Coronary artery (tissue), 2 donors: ENCODE results near the gene GNAO1.

Source experiments
- DNase-seq: peaks from one replicate; pipeline ENCODE4 v3.0.0-alpha.2; 2017; ENCODE audit warnings: low spot score
- H3K27ac ChIP-seq, 2 donors: fragments of 200-600 bp; sonication (generic); one replicate each; pipeline ENCODE4 v1.5.1; 2016 to 2019
- H3K4me3 ChIP-seq: fragments of 200-600 bp; sonication (generic); 2 replicates; pipeline ENCODE4 v1.5.1; 2016; ENCODE audit warnings: mild to moderate bottlenecking, moderate library complexity
- TF ChIP-seq, protein P1 (sequence below): fragments of 200-600 bp; sonication (generic); IDR thresholded peaks from one replicate; pipeline ENCODE4 v1.5.1; 2019; ENCODE audit warnings: antibody characterized with exemption

The GNAO1 gene

DNA sequence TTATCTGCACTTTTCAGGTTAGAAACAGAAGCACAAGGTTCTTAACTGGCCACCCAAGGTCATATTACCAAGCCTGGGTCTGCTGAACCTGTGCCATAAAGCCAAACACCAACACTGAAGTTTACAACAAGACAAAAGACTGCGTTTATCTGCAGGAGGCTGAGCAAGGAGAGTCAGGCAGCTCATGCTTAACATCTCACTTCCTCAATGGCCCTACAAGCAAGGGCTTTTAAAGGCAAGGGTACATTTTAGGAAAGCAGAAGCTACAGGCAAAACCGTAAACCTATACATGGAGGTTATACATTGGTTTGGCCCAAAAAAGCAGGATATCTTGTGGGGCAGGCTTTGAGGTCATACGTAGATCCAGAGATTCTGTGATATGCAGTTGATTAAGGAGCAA, 91.2 kb downstream of the GNAO1 start:
- TF ChIP-seq, protein P1, sequence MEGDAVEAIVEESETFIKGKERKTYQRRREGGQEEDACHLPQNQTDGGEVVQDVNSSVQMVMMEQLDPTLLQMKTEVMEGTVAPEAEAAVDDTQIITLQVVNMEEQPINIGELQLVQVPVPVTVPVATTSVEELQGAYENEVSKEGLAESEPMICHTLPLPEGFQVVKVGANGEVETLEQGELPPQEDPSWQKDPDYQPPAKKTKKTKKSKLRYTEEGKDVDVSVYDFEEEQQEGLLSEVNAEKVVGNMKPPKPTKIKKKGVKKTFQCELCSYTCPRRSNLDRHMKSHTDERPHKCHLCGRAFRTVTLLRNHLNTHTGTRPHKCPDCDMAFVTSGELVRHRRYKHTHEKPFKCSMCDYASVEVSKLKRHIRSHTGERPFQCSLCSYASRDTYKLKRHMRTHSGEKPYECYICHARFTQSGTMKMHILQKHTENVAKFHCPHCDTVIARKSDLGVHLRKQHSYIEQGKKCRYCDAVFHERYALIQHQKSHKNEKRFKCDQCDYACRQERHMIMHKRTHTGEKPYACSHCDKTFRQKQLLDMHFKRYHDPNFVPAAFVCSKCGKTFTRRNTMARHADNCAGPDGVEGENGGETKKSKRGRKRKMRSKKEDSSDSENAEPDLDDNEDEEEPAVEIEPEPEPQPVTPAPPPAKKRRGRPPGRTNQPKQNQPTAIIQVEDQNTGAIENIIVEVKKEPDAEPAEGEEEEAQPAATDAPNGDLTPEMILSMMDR = no peak
- Histone ChIP-seq H3K4me3 (no peak overlapping the region), H3K27ac (no peak overlapping the region)
- DNase-seq = no peak

DNA sequence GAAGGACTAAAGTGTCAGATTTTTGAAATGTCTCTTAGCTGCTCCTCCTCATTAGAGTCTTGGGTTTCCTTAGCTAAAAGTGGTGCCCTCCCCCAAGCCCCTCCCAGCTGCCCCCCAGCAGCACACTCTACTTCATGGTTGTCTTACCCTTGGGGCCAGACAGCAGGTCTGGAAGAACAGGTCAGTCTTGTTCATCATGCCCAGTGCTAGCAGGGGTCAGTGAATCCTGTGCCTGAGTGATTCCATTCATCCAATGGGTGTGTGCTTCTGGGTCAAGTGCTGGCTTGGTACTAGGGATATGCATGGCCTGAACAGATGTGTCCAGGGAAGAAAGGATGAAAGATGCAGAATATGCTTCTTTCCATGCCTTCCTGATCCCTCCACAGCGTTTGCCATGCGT, 93.2 kb downstream of the GNAO1 start:
- no peak for DNase-seq
- TF ChIP-seq, protein P1 = no peak
- no peak overlapping the region for H3K4me3 ChIP-seq
- no peak overlapping the region for H3K27ac ChIP-seq

DNA sequence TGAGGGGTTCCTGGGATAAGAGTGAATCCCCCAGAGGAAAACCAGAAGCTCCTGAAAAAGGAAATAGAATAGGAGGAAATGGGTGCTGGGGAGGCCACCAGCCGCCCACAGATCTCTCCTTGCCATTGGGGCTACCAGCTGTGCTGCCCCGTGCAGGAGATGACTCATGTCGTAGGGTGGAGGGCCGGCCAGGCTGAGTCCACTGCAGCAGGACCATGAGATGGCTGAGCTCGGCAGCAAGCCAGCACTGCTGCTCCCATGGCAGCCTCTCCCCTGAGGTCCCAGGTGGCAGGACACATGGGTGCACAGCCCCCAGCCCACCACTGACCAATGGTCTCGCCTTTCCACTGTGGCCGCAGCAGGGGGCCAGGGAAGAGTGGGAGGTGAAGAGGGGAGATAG, 95.5 kb downstream of the GNAO1 start:
- Histone ChIP-seq H3K27ac (no peak overlapping the region), H3K4me3 (no peak overlapping the region)
- no peak for DNase-seq
- TF ChIP-seq, protein P1 = no peak

DNA sequence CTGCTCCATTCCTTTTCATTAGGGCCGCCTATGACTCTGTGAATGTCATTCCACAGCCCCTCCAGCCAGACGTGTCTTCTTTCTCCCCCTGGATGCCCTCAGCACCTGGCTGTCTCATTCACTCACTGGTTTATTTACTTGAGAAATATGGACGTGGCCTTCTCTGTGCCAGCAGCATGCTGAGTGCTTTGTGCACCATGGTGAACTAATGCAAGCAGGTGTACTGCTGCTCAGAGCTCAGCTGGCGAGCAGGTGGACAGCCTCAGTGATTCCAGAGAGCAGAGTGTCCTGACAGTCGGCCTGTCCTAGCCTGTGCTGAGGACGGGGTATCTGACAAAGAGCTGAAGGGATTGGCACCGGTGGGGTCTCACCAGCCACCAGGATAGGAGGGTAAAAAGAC, 96.7 kb downstream of the GNAO1 start:
- DNase-seq = no peak
- TF ChIP-seq, protein P1 = no peak
- H3K4me3 ChIP-seq = no peak overlapping the region
- H3K27ac ChIP-seq = no peak overlapping the region

DNA sequence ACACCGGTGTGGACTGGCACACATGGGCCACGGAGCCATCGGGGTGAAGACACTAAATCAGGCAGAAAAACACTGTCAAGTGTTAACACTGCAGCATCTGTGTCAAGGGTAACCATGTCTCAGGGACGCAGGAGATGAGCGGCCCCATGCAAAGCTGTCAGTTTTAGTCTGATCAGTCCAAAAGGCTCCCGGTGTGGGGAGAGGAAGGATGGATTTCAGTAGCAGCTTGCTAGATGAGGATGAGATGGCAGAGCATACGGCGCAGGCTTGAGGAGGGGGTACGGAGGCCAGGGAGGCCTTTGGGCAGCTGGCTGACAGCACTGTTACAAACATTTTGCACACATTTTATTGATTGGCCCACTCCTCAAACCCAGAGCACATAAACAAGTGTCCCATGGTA, 98.1 kb downstream of the GNAO1 start:
- DNase-seq = no peak
- TF ChIP-seq, protein P1 = no peak
- Histone ChIP-seq H3K4me3 (no peak overlapping the region), H3K27ac (no peak overlapping the region)

DNA sequence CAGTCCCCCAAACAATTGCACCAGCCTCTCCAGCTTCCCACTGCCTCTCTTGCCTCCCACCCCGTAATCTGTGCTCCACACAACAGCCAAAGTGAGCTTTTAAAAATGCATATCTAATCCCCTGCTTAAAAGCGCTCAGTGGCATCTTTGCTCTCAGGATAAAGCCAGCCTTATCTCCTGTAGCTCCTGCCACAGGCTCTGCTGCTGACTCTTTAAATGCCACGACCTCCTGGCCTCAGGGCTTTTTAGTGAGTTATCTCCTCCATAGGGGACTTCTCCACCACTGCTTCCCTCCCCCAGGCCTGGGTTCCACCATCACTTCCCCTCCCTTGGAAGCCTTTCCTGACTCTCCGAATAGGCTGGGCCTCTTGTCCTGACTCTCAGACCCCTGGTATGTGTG, 98.6 kb downstream of the GNAO1 start:
- H3K27ac ChIP-seq = no peak overlapping the region
- no peak overlapping the region for H3K4me3 ChIP-seq
- TF ChIP-seq, protein P1 = no peak
- DNase-seq = no peak

DNA sequence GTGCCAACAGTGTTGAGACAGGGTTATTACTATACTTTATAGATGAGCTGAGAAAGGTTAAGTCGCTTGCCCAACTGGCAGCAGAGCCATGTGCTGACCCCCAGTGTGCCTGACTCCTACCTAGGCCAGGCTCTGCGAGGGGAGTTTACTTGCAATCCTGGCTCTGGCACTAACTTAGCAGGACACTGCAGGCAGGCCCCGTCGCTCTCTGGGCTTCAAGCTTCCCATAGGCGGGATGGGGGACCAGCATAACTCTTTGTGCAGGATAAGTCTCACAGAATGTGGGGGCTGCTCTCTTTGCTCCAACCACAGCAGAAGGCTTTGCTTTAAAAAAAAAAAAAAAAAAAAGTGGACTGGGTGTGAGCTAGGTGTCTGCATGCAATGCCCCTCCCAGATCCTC, 102.7 kb downstream of the GNAO1 start:
- no peak for DNase-seq
- H3K4me3 ChIP-seq = no peak overlapping the region
- no peak overlapping the region for H3K27ac ChIP-seq
- TF ChIP-seq, protein P1 = no peak
